ENCODE measurements around the gene MED22.

MED22 gene

DNA sequence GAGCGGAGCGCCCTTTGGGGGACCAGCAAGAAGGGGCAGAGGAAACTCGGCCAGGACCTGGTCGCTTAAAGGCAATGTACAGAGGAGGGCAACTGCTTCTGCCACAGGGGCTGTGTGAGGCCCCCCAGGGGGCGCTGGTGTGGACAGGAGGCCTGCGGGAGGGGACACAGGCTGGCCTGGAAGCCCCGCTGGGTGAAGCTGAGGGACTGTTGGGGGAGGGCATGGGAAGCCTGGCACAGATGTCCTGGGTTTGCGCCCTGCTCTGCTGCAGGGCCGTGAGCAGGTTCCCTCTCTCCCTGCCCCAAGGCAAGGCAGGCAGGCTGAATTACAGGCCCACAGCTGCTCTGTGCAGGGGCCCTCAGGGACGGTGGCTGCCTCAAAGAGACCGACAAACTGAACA lies 5.4 kb downstream of the MED22 start:
- no peak overlapping the region for H3K4me3 ChIP-seq (ENCODE audit: insufficient read depth, low read length, poor library complexity, severe bottlenecking)
- no peak overlapping the region for H3K27ac ChIP-seq (ENCODE audit: low read depth, low read length)
- H3F3A ChIP-seq (ENCODE audit: insufficient read depth), result peaks cover 3% of the 10 kb centered on the region; the same call in 1 of the 2 replicates
- H3K4me2 ChIP-seq (ENCODE audit: low read depth, low read length, poor library complexity, severe bottlenecking), result no peak overlapping the region
- H2AFZ ChIP-seq (ENCODE audit: low read depth, low read length, severe bottlenecking), result no peak overlapping the region
- H3K9ac ChIP-seq (ENCODE audit: low read length), result no peak overlapping the region
- H4K20me1 ChIP-seq (ENCODE audit: low read depth, low read length), result no peaks in the 10 kb centered on the region
- peaks cover 16% of the 10 kb centered on the region for H3K79me2 ChIP-seq (ENCODE audit: insufficient read depth, low read length)
- TF ChIP-seq EZH2phosphoT487 (conservative IDR thresholded peaks at IDR 0.05; ENCODE audit: low read length), result no peak
- TF ChIP-seq, protein P1, sequence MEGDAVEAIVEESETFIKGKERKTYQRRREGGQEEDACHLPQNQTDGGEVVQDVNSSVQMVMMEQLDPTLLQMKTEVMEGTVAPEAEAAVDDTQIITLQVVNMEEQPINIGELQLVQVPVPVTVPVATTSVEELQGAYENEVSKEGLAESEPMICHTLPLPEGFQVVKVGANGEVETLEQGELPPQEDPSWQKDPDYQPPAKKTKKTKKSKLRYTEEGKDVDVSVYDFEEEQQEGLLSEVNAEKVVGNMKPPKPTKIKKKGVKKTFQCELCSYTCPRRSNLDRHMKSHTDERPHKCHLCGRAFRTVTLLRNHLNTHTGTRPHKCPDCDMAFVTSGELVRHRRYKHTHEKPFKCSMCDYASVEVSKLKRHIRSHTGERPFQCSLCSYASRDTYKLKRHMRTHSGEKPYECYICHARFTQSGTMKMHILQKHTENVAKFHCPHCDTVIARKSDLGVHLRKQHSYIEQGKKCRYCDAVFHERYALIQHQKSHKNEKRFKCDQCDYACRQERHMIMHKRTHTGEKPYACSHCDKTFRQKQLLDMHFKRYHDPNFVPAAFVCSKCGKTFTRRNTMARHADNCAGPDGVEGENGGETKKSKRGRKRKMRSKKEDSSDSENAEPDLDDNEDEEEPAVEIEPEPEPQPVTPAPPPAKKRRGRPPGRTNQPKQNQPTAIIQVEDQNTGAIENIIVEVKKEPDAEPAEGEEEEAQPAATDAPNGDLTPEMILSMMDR (IDR thresholded peaks at IDR 0.05; ENCODE audit: insufficient read depth, low read length, poor library complexity, severe bottlenecking), result no peak
- H3K9me3 ChIP-seq (ENCODE audit: insufficient read depth, low read length), result no peaks in the 10 kb centered on the region
- H3K9me2 ChIP-seq (replicated peaks; ENCODE audit: insufficient read depth, low read length), result no peaks in the 10 kb centered on the region
- no peaks in the 10 kb centered on the region for H3K27me3 ChIP-seq (ENCODE audit: low read length)
- no peaks in the 10 kb centered on the region for H3K36me3 ChIP-seq (ENCODE audit: low read length)

DNA sequence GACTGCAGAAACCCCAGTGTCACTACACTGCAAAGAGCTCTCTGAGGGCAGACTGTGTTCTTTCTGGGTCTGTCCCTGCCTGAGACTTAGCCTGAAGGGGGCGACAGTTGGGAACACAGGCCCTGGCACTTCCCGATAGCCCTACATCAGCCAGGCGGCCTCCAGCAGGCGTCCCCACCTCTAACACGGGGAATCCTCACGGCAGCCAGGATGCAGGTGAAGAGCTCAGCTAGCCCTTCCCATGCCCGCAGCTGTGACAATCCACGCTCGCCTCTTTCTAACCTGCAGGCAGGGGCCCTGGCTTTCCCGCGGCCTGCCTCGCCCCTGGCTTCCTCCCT lies 5.9 kb downstream of the MED22 start:
- no peak overlapping the region for H2AFZ ChIP-seq (ENCODE audit: low read depth, low read length, severe bottlenecking)
- H3K9me3 ChIP-seq (ENCODE audit: insufficient read depth, low read length), result no peaks in the 10 kb centered on the region
- no peak overlapping the region for H3K9ac ChIP-seq (ENCODE audit: low read length)
- H3K36me3 ChIP-seq (ENCODE audit: low read length), result no peaks in the 10 kb centered on the region
- H3F3A ChIP-seq (ENCODE audit: insufficient read depth), result peaks cover 8% of the 10 kb centered on the region
- TF ChIP-seq, protein P1 (IDR thresholded peaks at IDR 0.05; ENCODE audit: insufficient read depth, low read length, poor library complexity, severe bottlenecking), result no peak
- TF ChIP-seq EZH2phosphoT487 (conservative IDR thresholded peaks at IDR 0.05; ENCODE audit: low read length), result no peak
- no peaks in the 10 kb centered on the region for H3K27me3 ChIP-seq (ENCODE audit: low read length)
- H3K27ac ChIP-seq (ENCODE audit: low read depth, low read length), result no peak overlapping the region
- no peak overlapping the region for H3K4me2 ChIP-seq (ENCODE audit: low read depth, low read length, poor library complexity, severe bottlenecking)
- H4K20me1 ChIP-seq (ENCODE audit: low read depth, low read length), result no peaks in the 10 kb centered on the region
- no peaks in the 10 kb centered on the region for H3K9me2 ChIP-seq (replicated peaks; ENCODE audit: insufficient read depth, low read length)
- no peak overlapping the region for H3K4me3 ChIP-seq (ENCODE audit: insufficient read depth, low read length, poor library complexity, severe bottlenecking)
- peaks cover 11% of the 10 kb centered on the region for H3K79me2 ChIP-seq (ENCODE audit: insufficient read depth, low read length)

DNA sequence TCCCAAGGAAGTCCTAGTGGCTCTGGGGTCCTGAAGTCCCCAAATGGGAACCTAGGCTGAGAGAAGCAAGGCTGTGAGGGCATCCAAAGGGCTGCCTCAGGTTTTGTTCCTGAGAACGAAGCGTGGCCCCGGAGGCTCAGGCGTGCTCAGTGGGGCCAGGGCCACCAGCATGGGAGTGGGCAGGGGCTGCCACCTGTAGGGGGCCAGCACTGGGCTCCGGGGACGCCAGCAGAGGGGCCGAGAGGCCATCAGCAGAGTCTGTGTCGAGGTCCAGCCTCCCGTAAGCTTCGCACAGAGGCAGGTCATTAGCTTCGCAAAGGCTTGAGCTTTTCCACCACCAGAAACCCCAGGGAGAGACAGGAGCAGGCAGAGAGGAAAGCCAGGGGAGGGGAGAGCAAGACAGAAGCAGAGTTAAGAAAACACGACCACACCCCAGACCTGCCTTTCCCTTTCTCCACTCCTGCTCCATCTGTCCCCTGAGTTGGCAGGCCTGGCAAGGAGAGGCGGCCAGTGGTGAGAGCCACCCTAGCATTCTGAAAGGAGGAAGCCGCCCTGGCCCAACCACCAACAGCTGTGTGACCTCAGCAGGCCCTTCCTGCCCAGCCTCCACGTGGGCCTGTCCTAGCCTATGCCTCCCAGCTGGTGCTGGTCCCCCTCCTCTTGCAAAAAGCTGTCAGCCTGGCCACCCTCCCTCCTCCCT lies 6.4 kb downstream of the MED22 start:
- H3K9me3 ChIP-seq (ENCODE audit: insufficient read depth, low read length), result no peaks in the 10 kb centered on the region
- no peaks in the 10 kb centered on the region for H4K20me1 ChIP-seq (ENCODE audit: low read depth, low read length)
- H2AFZ ChIP-seq (ENCODE audit: low read depth, low read length, severe bottlenecking), result no peak overlapping the region
- no peak overlapping the region for H3K9ac ChIP-seq (ENCODE audit: low read length)
- peaks cover 9% of the 10 kb centered on the region for H3F3A ChIP-seq (ENCODE audit: insufficient read depth)
- H3K27ac ChIP-seq (ENCODE audit: low read depth, low read length), result no peak overlapping the region
- no peaks in the 10 kb centered on the region for H3K27me3 ChIP-seq (ENCODE audit: low read length)
- no peak overlapping the region for H3K4me3 ChIP-seq (ENCODE audit: insufficient read depth, low read length, poor library complexity, severe bottlenecking)
- H3K4me2 ChIP-seq (ENCODE audit: low read depth, low read length, poor library complexity, severe bottlenecking), result no peak overlapping the region
- peaks cover 6% of the 10 kb centered on the region for H3K79me2 ChIP-seq (ENCODE audit: insufficient read depth, low read length)
- no peaks in the 10 kb centered on the region for H3K36me3 ChIP-seq (ENCODE audit: low read length)
- TF ChIP-seq EZH2phosphoT487 (conservative IDR thresholded peaks at IDR 0.05; ENCODE audit: low read length), result no peak
- TF ChIP-seq, protein P1 (IDR thresholded peaks at IDR 0.05; ENCODE audit: insufficient read depth, low read length, poor library complexity, severe bottlenecking), result no peak
- no peaks in the 10 kb centered on the region for H3K9me2 ChIP-seq (replicated peaks; ENCODE audit: insufficient read depth, low read length)

Measured in SU-DHL-6 (cell line).